BLaER1 (cell line): ENCODE results near the gene BACH2.
"Not testable (repeated sequence)": the region's sequence is repeated elsewhere in the genome, so short reads cannot be mapped to it uniquely, and the experiment has no call there.

Experiments used
- H3K27ac ChIP-seq: shearing (Covaris generic); formaldehyde crosslinking; 2 replicates; pipeline ENCODE4 v1.8.1; 2022
- H3K27me3 ChIP-seq: shearing (Covaris generic); formaldehyde crosslinking; 2 replicates; pipeline ENCODE4 v1.8.1; 2022
- H3K36me3 ChIP-seq: shearing (Covaris generic); formaldehyde crosslinking; 2 replicates; pipeline ENCODE4 v1.8.1; 2022
- H3K4me1 ChIP-seq: shearing (Covaris generic); formaldehyde crosslinking; 2 replicates; pipeline ENCODE4 v1.8.1; 2022
- H3K4me2 ChIP-seq: shearing (Covaris generic); formaldehyde crosslinking; 2 replicates; pipeline ENCODE4 v1.8.1; 2022
- H3K4me3 ChIP-seq: shearing (Covaris generic); formaldehyde crosslinking; 2 replicates; pipeline ENCODE4 v1.8.1; 2022
- H3K9ac ChIP-seq: shearing (Covaris generic); formaldehyde crosslinking; 2 replicates; pipeline ENCODE4 v1.8.1; 2022
- H3K9me3 ChIP-seq: shearing (Covaris generic); formaldehyde crosslinking; 2 replicates; pipeline ENCODE4 v1.8.1; 2022
- H4K20me1 ChIP-seq: shearing (Covaris generic); formaldehyde crosslinking; 2 replicates; pipeline ENCODE4 v1.8.1; 2022
- Cebpa-rat ChIP-seq: shearing (Covaris generic); IDR thresholded peaks from 2 replicates; pipeline ENCODE4 v1.8.1; 2022

BACH2 gene

DNA sequence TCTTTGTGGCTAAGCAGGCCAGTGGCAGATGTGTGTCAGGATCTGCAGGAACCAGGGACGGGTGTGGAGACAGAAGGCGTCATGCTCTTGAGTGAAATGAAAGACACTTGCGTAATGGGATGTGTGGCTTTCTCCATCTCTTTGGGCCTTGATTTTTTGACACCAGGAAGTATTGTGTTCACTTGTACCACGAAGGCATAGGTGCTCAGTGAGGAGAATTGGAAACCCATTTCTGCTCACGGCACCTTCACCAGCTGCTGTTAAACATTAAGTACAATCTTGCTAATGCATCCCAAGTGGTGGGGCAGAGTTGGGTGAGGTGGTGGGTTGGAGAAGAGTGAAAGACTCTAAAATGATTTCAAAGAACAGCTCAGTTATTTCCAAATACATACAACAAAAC lies 372.4 kb downstream of the BACH2 start:
- Histone ChIP-seq H3K27ac (no peak overlapping the region), H3K9ac (no peak overlapping the region), H3K4me1 (no peaks in the 10 kb centered on the region), H3K36me3 (0 out of 2 replicates have a peak, but pooled peaks cover 4% of the 10 kb centered on the region), H3K27me3 (no peaks in the 10 kb centered on the region), H3K9me3 (no peaks in the 10 kb centered on the region), H4K20me1 (peaks cover 8% of the 10 kb centered on the region; the same call in 1 of the 2 replicates), H3K4me2 (no peak overlapping the region), H3K4me3 (no peak overlapping the region)
- no peak for TF ChIP-seq Cebpa-rat

DNA sequence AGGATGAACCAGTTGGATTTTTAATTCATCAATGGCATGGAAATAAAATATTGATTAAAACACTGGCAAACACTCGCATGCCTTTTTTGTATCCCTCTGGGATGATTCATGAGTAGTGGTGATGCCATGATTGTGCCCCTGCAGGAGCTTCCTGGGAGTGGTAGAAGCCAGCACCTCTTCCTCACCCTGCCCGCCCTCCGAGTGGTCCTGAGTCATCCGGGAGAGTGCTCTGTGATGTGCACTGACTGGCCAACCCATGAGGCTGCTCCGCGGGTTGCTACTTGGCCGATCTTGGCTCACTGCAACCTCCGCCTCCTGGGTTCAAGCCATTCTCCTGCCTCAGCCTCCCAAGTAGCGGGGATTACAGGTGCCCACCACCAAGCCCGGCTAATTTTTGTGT lies 375.0 kb downstream of the BACH2 start:
- peaks cover 7% of the 10 kb centered on the region; the same call in 1 of the 2 replicates for H3K9me3 ChIP-seq
- no peaks in the 10 kb centered on the region for H3K36me3 ChIP-seq
- no peak overlapping the region for H3K4me2 ChIP-seq
- H3K27me3 ChIP-seq, result no peaks in the 10 kb centered on the region
- H3K27ac ChIP-seq, result no peak overlapping the region
- no peak overlapping the region for H3K9ac ChIP-seq
- TF ChIP-seq Cebpa-rat, result no peak
- no peak overlapping the region for H3K4me3 ChIP-seq
- H3K4me1 ChIP-seq, result no peaks in the 10 kb centered on the region
- no peaks in the 10 kb centered on the region; the same call in 1 of the 2 replicates for H4K20me1 ChIP-seq

DNA sequence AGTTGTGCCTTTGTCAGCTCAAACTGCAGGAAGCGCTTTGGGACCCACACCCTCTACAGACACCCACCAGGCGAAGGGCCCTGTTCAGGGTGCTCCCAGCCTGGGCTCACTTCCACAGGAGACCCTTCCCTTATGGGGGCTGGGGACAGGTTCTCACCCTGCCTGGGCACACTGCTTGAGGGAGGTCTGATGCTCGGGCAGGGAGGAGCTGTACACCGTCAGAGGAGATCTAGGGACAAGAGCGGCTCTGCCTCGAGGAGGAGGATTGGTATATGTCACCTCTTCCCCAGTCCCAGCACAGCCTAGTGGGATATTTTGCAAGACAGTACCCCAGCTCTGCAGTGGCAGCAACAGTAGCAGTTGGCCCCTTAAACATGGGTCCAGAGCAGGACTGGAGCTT lies 375.4 kb downstream of the BACH2 start:
- Histone ChIP-seq H3K27ac (no peak overlapping the region), H3K9me3 (peaks cover 10% of the 10 kb centered on the region; the same call in 1 of the 2 replicates), H3K27me3 (no peaks in the 10 kb centered on the region), H3K4me1 (no peaks in the 10 kb centered on the region), H4K20me1 (no peaks in the 10 kb centered on the region), H3K36me3 (no peaks in the 10 kb centered on the region), H3K4me2 (no peak overlapping the region), H3K9ac (no peak overlapping the region), H3K4me3 (no peak overlapping the region)
- TF ChIP-seq Cebpa-rat, result no peak

DNA sequence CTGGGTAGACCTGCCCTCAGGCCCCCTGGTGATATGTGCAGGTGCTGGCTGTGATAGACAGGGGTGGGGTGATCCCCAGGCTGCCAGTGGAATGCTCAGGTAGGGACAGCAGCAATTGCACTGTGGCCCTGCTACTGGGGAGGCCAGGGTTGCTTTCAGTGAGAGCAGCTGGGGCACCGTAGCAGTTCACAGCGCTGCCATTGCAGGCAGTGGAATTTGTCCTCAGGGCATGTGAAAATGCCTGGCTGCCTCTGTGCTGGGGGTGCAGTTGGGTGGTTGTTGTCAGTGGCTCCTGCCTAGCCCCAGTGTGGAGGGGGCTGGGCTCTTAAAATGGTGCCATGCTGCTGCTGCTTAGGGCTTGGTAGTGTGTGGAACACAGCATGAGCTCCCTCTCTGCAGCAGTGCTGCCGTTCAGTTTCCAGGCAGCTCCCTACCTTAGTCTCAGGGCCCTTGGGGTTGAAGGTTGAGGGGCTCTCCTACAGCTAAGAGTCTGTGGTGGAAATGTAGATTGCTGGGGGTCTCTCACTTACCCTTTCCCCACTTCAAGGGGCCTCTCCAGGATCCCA lies 378.8 kb downstream of the BACH2 start:
- H3K4me1 ChIP-seq, result no peaks in the 10 kb centered on the region
- no peaks in the 10 kb centered on the region for H3K27me3 ChIP-seq
- H3K4me3 ChIP-seq, result no peak overlapping the region
- H3K36me3 ChIP-seq, result no peaks in the 10 kb centered on the region
- no peak overlapping the region for H3K27ac ChIP-seq
- H3K4me2 ChIP-seq, result no peak overlapping the region
- H3K9me3 ChIP-seq, result peaks cover 15% of the 10 kb centered on the region; the same call in 1 of the 2 replicates
- TF ChIP-seq Cebpa-rat, result no peak
- no peaks in the 10 kb centered on the region for H4K20me1 ChIP-seq
- no peak overlapping the region for H3K9ac ChIP-seq

DNA sequence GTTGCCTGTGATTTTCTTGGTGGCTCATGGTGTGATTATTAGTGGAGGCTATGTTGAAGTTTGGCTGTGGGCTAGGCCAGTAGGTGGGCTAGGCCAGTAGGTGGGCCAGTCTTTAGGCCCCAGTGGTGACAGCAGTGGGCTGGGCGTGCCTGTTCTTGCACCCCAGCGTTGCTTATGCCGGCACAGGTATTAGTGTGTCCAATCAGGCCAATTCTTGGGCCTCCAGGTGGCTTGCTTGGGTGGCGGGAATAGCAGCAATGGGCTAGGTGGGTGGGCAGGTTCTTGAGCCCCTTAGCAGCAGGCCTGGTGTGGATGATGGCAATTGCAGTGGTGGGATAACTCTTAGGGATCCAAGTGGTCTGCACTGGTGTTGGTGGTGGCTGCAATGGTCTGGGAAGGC lies 379.4 kb downstream of the BACH2 start:
- H3K9ac ChIP-seq, result no peak overlapping the region
- no peaks in the 10 kb centered on the region for H3K4me1 ChIP-seq
- H3K27ac ChIP-seq, result no peak overlapping the region
- H3K27me3 ChIP-seq, result no peaks in the 10 kb centered on the region
- no peak for TF ChIP-seq Cebpa-rat
- H3K9me3 ChIP-seq, result peaks cover 15% of the 10 kb centered on the region; the same call in 1 of the 2 replicates
- H4K20me1 ChIP-seq, result no peaks in the 10 kb centered on the region
- H3K4me2 ChIP-seq, result no peak overlapping the region
- H3K36me3 ChIP-seq, result no peaks in the 10 kb centered on the region
- no peak overlapping the region for H3K4me3 ChIP-seq

DNA sequence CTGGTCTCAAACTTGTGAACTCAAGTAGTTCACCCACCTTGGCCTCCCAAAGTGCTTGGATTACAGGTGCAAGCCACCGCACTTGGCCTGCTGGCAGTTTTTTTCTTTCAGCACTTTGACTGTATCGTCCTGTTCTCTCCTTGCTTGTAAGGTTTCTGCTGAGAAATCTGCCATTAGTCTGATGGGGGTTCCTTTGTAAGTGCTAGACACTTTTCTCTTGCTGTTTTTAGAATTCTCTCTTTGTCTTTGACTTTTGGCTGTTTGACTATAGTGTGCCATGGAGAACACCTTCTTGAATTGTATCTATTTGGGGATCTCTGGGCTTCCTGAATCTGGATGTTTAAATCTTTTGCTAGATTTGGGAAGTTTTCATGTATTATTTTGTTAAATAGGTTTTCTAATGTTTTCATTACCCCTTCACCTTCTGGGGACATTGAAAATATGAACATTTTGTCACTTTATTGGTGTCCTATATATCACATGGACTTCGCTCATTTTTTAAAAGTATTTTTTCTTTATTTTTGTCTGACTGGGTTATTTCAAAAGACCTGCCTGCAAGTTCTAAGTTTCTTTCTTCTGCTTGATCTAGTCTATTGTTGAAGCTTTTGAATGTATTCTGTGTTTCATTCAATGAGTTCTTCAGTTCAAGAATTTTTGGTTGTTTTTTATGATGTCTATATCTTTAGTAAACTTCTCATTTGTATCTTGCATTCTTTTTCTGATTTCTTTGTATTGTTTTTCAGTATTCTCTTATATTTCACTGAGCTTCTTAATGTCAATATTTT lies 380.3 kb downstream of the BACH2 start:
- Histone ChIP-seq H4K20me1 (no peaks in the 10 kb centered on the region), H3K27ac (no peak overlapping the region), H3K4me3 (no peak overlapping the region), H3K9ac (no peak overlapping the region), H3K4me2 (no peak overlapping the region), H3K36me3 (no peaks in the 10 kb centered on the region), H3K27me3 (no peaks in the 10 kb centered on the region), H3K9me3 (peaks cover 15% of the 10 kb centered on the region; the same call in 1 of the 2 replicates), H3K4me1 (0 out of 2 replicates have a peak, but pooled peaks cover 2% of the 10 kb centered on the region)
- TF ChIP-seq Cebpa-rat, result no peak

DNA sequence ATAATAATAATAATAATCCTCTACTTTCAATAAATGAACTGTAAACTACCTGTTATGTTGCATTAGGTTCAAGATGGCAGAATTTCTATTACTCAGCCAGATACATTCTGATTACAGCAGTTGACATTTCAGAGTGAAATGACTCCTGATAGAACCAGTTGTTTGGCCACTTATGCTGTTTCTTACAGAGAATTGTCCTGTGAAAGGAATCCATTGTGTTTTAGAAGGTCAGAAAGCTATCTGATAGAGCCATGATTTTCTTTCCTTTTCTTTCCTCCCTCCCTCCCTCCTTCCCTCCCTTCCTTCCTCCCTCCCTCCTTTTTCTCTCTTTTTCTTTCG lies 385.8 kb downstream of the BACH2 start:
- peaks cover 2% of the 10 kb centered on the region; the same call in 1 of the 2 replicates for H3K9me3 ChIP-seq
- no peaks in the 10 kb centered on the region for H3K36me3 ChIP-seq
- no peaks in the 10 kb centered on the region for H4K20me1 ChIP-seq
- TF ChIP-seq Cebpa-rat, result no peak
- H3K4me1 ChIP-seq, result peaks cover 10% of the 10 kb centered on the region; the same call in 1 of the 2 replicates
- no peak overlapping the region for H3K9ac ChIP-seq
- H3K4me3 ChIP-seq, result no peak overlapping the region
- no peaks in the 10 kb centered on the region for H3K27me3 ChIP-seq
- no peak overlapping the region for H3K27ac ChIP-seq
- H3K4me2 ChIP-seq, result peak overlapping the region; percentile 65; the same call in 1 of the 2 replicates

DNA sequence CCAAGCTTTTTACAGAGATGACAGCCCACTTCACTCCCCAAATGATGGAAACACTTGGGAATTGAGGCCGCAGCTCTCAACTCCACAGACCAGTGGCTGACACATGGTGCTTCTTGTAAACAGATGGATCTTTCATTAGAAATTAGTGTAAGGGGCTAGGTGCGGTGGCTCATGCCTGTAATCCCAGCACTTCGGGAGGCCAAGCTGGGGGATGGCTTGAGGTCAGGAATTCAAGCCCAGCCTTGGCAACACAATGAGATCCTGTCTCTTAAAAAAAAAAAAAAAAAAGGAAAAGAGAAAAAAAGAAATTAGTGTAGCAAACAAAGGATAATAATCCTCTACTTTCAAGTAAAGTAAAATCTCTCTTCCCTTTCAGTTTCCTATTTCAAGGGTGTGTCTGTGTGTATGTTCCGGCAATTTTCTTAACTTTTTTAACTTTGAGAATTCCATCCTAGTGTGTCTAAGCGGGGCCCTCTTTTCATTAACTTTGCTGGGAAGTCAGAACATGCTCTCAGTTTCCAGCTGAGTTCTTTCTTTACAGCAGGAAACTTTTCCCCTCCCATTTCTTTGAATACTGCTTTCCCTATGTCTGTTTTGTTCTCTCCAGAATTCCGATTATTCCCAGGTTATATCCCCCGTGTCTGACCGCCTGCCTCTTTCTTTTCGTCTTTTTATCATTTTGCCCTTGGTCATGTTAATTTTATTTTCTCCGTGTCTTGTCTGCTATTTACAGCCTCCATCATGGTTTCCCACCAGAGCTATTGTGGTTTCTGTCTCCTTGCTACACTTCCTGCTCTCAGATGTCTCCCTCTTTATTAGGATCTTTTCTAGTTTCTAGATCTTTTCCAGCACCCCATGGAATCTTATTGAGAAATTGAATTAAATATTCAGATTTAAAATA lies 386.4 kb downstream of the BACH2 start:
- H3K4me3 ChIP-seq, H4K20me1 ChIP-seq, H3K9me3 ChIP-seq, H3K36me3 ChIP-seq, H3K27me3 ChIP-seq, H3K9ac ChIP-seq, H3K27ac ChIP-seq: not testable (repeated sequence)
- H3K4me2 ChIP-seq, result peak overlapping the region; percentile 65
- peaks cover 10% of the 10 kb centered on the region; the same call in 1 of the 2 replicates for H3K4me1 ChIP-seq

DNA sequence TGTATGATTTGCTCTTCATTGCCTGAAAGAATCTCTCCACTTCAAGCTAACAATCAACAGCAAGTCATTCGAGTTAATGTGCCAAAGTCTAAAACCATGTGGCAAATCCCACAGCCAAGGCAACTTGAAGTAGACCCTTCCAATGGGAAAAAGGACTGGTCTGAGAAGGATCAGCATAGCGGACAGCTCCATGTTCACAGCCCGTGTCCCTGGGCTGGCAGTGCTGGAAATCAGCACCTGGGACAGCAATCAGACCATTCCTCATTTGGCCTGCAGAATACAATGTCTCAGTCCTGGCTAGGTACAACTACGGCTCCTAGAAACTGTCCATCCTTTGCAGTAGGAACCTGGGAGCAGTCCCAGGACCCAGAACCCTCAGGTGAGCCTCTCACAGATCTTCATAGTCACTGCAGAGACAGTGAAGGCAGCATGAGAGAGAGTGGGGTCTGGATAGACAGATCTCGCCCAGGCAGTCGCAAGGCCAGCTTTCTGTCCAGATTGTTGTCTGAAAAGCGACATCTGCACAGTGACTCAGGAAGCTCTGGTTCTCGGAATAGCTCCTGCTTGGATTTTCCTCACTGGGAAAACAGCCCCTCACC lies 401.3 kb downstream of the BACH2 start:
- H3K27ac ChIP-seq, result no peak overlapping the region
- no peak overlapping the region for H3K4me2 ChIP-seq
- no peak for TF ChIP-seq Cebpa-rat
- H3K36me3 ChIP-seq, result no peaks in the 10 kb centered on the region
- no peaks in the 10 kb centered on the region for H4K20me1 ChIP-seq
- H3K9me3 ChIP-seq, result no peaks in the 10 kb centered on the region
- H3K4me3 ChIP-seq, result no peak overlapping the region
- no peaks in the 10 kb centered on the region for H3K27me3 ChIP-seq
- no peak overlapping the region for H3K9ac ChIP-seq
- H3K4me1 ChIP-seq, result no peaks in the 10 kb centered on the region
